HUES48 (cell line): ENCODE measurements around the gene CD28.

Experiments
- H3K27ac ChIP-seq: one replicate; pipeline ENCODE4 v1.7.0; 2013; ENCODE audit warnings: low read depth, low read length, inconsistent platforms
- H3K27me3 ChIP-seq: 2 replicates; pipeline ENCODE4 v1.6.1; 2013; ENCODE audit warnings: mild to moderate bottlenecking, low read length; ENCODE audit not compliant: control insufficient read depth, insufficient read depth
- H3K36me3 ChIP-seq: 2 replicates; pipeline ENCODE4 v1.6.1; 2013; ENCODE audit warnings: low read length; ENCODE audit not compliant: control insufficient read depth, insufficient read depth
- H3K4me1 ChIP-seq: 2 replicates; pipeline ENCODE4 v1.6.1; 2013; ENCODE audit warnings: mild to moderate bottlenecking, low read length; ENCODE audit not compliant: control insufficient read depth, insufficient read depth
- H3K4me3 ChIP-seq: 2 replicates; pipeline ENCODE4 v1.5.1; 2013; ENCODE audit warnings: mild to moderate bottlenecking, low read depth, low read length
- H3K9ac ChIP-seq: 2 replicates; pipeline ENCODE4 v1.6.1; 2013; ENCODE audit warnings: mild to moderate bottlenecking, low read depth, low read length, moderate library complexity
- H3K9me3 ChIP-seq: 2 replicates; pipeline ENCODE4 v1.6.1; 2013; ENCODE audit warnings: low read length; ENCODE audit not compliant: control insufficient read depth, insufficient read depth

CD28 gene

GRCh38 chr2:203786549-203787351, 80.3 kb downstream of the CD28 start:
- no peaks in the 10 kb centered on the region for H3K36me3 ChIP-seq
- H3K27ac ChIP-seq = no peak overlapping the region
- H3K9ac ChIP-seq = no peak overlapping the region
- H3K4me1 ChIP-seq = peaks cover 5% of the 10 kb centered on the region
- H3K4me3 ChIP-seq = no peak overlapping the region
- no peaks in the 10 kb centered on the region for H3K9me3 ChIP-seq
- no peaks in the 10 kb centered on the region for H3K27me3 ChIP-seq

- Histone ChIP-seq H3K36me3 (no peaks in the 10 kb centered on the region), H3K27ac (no peak overlapping the region), H3K4me1 (peaks cover 5% of the 10 kb centered on the region), H3K9ac (no peak overlapping the region), H3K27me3 (no peaks in the 10 kb centered on the region), H3K4me3 (no peak overlapping the region), H3K9me3 (no peaks in the 10 kb centered on the region)
These were observed 81.5 kb downstream of the CD28 start for GRCh38 chr2:203787979-203788378.
